Lower lobe of right lung (tissue), 2 donors: ENCODE measurements around the gene GSTM1. TPM values are rescaled to one million over a fixed set of nuclear protein-coding genes. Genes with fewer than 3 reads are reported as not detected.
"Not testable (repeated sequence)": the region's sequence is repeated elsewhere in the genome, so short reads cannot be mapped to it uniquely, and the experiment has no call there.

Experiments used
- ATAC-seq, 2 donors: fragments of 200-7000 bp; cut with Tn5 transposase; one replicate each; pipeline ENCODE4 v1.9.1; 2020 to 2022; ENCODE audit warnings: mild to moderate bottlenecking in 2 of 2, moderate library complexity in 2 of 2
- DNase-seq: peaks from one replicate; pipeline ENCODE4 v3.0.0-alpha.2; 2020
- H3K27ac ChIP-seq: fragments of 200-600 bp; one replicate; pipeline ENCODE4 v1.8.0; 2022
- H3K27me3 ChIP-seq: fragments of 200-600 bp; one replicate; pipeline ENCODE4 v1.8.0; 2022; ENCODE audit warnings: low read depth
- H3K36me3 ChIP-seq: fragments of 200-600 bp; one replicate; pipeline ENCODE4 v1.8.0; 2022; ENCODE audit warnings: mild to moderate bottlenecking
- H3K4me1 ChIP-seq: fragments of 200-600 bp; one replicate; pipeline ENCODE4 v1.8.0; 2022
- H3K4me3 ChIP-seq: fragments of 200-600 bp; one replicate; pipeline ENCODE4 v1.8.0; 2022; ENCODE audit warnings: mild to moderate bottlenecking
- H3K9me3 ChIP-seq: fragments of 200-600 bp; one replicate; pipeline ENCODE4 v1.8.0; 2022
- intact Hi-C: fragments of 100-400 bp; cut with DNase I; formaldehyde crosslinking; loops from one replicate; pipeline ENCODE4 v1.11.0; 2022
- total RNA-seq: library from RNA; stranded (reverse); fragmentation: NEBNext Ultra II Directional; extraction: Animal tissue kit (Norgen Biotek cat#: 25700); gene quantifications from one replicate; pipeline ENCODE4 v1.2.1, GENCODE V29; 2021
- TF ChIP-seq, protein P1 (sequence below): fragments of 200-600 bp; IDR thresholded peaks from one replicate; pipeline ENCODE4 v1.8.0; 2022; ENCODE audit warnings: antibody characterized with exemption, mild to moderate bottlenecking
- donor health status: DM: no; HTN: yes; CAD: no; lungs with severe emphysema.

The GSTM1 gene
- total RNA-seq, 1 donor from 2014 or later = not detected

DNA sequence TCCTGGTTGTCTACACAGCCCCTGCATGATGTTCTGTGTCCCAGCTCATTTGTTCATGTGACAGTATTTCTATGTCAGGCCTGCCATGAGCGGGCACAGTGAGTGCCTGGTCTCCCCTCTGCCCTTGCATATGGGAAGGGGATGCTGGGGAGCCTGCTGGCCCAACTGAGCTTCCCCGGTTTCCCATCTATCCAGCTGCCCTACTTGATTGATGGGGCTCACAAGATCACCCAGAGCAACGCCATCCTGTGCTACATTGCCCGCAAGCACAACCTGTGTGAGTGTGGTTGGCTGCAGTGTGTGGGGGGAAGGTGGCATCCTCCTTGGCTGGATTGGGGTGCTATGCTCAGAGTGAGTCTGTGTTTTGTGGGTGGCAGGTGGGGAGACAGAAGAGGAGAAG is 30.2 kb upstream of the GSTM1 start:
- Histone ChIP-seq H3K27ac (no peak overlapping the region), H3K9me3 (no peaks in the 10 kb centered on the region), H3K4me1 (peaks cover 11% of the 10 kb centered on the region), H3K27me3 (no peaks in the 10 kb centered on the region), H3K4me3 (no peak overlapping the region), H3K36me3 (peaks cover 33% of the 10 kb centered on the region)
- TF ChIP-seq, protein P1, sequence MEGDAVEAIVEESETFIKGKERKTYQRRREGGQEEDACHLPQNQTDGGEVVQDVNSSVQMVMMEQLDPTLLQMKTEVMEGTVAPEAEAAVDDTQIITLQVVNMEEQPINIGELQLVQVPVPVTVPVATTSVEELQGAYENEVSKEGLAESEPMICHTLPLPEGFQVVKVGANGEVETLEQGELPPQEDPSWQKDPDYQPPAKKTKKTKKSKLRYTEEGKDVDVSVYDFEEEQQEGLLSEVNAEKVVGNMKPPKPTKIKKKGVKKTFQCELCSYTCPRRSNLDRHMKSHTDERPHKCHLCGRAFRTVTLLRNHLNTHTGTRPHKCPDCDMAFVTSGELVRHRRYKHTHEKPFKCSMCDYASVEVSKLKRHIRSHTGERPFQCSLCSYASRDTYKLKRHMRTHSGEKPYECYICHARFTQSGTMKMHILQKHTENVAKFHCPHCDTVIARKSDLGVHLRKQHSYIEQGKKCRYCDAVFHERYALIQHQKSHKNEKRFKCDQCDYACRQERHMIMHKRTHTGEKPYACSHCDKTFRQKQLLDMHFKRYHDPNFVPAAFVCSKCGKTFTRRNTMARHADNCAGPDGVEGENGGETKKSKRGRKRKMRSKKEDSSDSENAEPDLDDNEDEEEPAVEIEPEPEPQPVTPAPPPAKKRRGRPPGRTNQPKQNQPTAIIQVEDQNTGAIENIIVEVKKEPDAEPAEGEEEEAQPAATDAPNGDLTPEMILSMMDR = no peak
- DNase-seq = no peak
- no peak for ATAC-seq
- intact Hi-C loops = no loop called here

DNA sequence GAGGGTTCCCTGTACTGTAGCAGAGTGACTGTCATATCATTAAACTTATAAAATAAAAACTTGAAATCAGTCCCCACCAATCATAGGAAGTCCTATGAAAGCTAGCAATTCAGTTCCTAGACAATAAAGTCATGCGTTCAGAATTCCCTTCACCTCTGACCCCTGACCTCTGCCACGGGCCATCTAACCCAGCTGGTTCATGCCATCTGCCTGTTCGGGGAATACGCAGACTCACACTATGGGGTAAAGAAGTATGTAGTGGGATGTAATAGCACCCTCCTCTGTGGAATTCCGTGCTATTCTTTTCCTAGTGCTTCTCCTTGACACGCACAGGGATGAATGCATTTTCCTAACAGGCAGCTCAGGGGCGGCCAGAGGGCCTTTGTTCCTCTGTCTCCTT is 29.6 kb upstream of the GSTM1 start:
- no peak overlapping the region for H3K4me3 ChIP-seq
- intact Hi-C loops = no loop called here
- peaks cover 11% of the 10 kb centered on the region for H3K4me1 ChIP-seq
- no peak overlapping the region for H3K27ac ChIP-seq
- TF ChIP-seq, protein P1 = no peak
- peaks cover 38% of the 10 kb centered on the region for H3K36me3 ChIP-seq
- no peak for DNase-seq
- no peaks in the 10 kb centered on the region for H3K9me3 ChIP-seq
- no peaks in the 10 kb centered on the region for H3K27me3 ChIP-seq
- no peak for ATAC-seq

DNA sequence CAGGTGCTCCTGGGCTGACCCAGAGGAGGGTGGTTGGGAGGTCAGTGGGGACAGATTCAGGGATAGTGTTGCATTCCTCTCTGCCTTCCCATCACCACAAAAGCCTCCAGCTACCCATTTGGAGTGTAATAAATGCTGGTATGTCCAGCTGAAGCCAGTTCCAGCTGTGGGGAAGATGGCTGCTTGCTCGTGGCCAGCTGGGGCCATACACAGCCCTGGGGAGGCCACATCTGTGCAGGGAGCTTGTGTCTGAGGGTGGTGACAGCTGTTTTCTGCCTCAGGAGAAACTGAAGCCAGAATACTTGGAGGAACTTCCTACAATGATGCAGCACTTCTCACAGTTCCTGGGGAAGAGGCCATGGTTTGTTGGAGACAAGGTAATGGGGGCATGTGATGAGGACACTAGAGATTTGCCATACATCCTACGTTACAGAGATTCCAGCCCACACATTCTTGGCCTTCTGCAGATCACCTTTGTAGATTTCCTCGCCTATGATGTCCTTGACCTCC is 29.0 kb upstream of the GSTM1 start:
- intact Hi-C loops = no loop called here
- H3K27ac ChIP-seq = no peak overlapping the region
- no peak overlapping the region for H3K4me3 ChIP-seq
- no peaks in the 10 kb centered on the region for H3K9me3 ChIP-seq
- peaks cover 11% of the 10 kb centered on the region for H3K4me1 ChIP-seq
- DNase-seq = no peak
- H3K27me3 ChIP-seq = no peaks in the 10 kb centered on the region
- ATAC-seq = no peak
- TF ChIP-seq, protein P1 = no peak
- H3K36me3 ChIP-seq = peaks cover 38% of the 10 kb centered on the region

DNA sequence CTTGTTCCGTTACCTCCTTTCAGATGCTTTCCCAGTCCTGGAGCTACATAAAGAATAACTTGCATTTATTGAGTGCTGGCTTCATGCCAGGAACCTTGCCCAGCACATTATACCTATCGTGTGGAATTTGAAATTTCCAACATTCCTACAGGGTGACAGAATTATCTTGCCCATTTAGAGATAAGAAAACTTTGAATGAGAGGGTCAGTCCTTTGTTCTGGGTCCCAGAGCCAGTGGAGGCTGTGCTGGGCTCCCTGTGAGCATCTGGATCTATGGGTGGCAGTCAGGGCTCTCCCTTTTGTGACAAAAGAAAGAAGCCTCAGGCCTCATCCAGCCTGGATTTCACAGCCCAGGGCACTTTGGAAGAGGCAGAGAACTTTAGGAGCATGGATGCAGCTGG is 28.5 kb upstream of the GSTM1 start:
- intact Hi-C loops = no loop called here
- DNase-seq (no peak), ATAC-seq (no peak)
- H3K27me3 ChIP-seq = no peaks in the 10 kb centered on the region
- H3K36me3 ChIP-seq = peaks cover 38% of the 10 kb centered on the region
- TF ChIP-seq, protein P1 = no peak
- peaks cover 11% of the 10 kb centered on the region for H3K4me1 ChIP-seq
- H3K4me3 ChIP-seq = no peak overlapping the region
- no peak overlapping the region for H3K27ac ChIP-seq
- H3K9me3 ChIP-seq = no peaks in the 10 kb centered on the region

- H3K4me3 ChIP-seq = no peak overlapping the region
- DNase-seq (no peak), ATAC-seq (no peak)
- no peak overlapping the region for H3K27ac ChIP-seq
- TF ChIP-seq, protein P1 = no peak
- H3K36me3 ChIP-seq = peaks cover 38% of the 10 kb centered on the region
- intact Hi-C loops = no loop called here
- no peaks in the 10 kb centered on the region for H3K9me3 ChIP-seq
- no peaks in the 10 kb centered on the region for H3K27me3 ChIP-seq
- peaks cover 8% of the 10 kb centered on the region for H3K4me1 ChIP-seq
Observed at GRCh38 chr1:109659997-109660690, 27.5 kb upstream of the GSTM1 start.

- intact Hi-C loops, H3K4me1 ChIP-seq, H3K4me3 ChIP-seq, H3K27ac ChIP-seq, ATAC-seq, DNase-seq, H3K9me3 ChIP-seq, H3K27me3 ChIP-seq: not testable (repeated sequence)
- peaks cover 38% of the 10 kb centered on the region for H3K36me3 ChIP-seq
Observed at GRCh38 chr1:109660691-109661026, 27.0 kb upstream of the GSTM1 start.
